Astrocyte (in vitro differentiated cells and primary cell): ENCODE data around the gene TERF2IP.

ENCODE experiments used
- EZH2 ChIP-seq: IDR thresholded peaks from 2 replicates; pipeline ENCODE4 v1.6.1; 2012; ENCODE audit warnings: mild to moderate bottlenecking, low read length, inconsistent platforms; ENCODE audit not compliant: insufficient read depth
- TF ChIP-seq, protein P1 (sequence below): IDR thresholded peaks from 2 replicates; pipeline ENCODE4 v1.5.1; 2011; ENCODE audit warnings: low read depth, mild to moderate bottlenecking, inconsistent platforms, low read length, moderate library complexity; ENCODE audit not compliant: insufficient read depth

DNA sequence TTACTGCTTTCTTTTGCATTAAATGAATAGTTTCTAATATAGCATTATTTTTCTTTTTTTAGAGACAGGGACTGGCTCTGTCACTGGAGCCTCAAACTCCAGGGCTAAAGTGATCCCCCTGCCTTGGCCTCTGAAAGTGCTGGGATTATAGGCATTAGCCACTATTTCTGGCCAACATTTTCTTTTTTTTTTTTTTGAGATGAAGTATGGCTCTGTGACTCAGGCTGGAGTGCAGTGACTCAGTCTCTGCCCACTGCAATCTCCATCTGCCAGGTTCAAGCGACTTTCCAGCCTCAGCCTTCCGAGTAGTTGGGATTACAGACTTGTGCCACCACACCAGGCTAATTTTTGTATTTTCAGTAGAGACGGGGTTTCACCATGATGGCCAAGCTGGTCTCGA lies 55.7 kb downstream of the TERF2IP start:
- TF ChIP-seq, protein P1, sequence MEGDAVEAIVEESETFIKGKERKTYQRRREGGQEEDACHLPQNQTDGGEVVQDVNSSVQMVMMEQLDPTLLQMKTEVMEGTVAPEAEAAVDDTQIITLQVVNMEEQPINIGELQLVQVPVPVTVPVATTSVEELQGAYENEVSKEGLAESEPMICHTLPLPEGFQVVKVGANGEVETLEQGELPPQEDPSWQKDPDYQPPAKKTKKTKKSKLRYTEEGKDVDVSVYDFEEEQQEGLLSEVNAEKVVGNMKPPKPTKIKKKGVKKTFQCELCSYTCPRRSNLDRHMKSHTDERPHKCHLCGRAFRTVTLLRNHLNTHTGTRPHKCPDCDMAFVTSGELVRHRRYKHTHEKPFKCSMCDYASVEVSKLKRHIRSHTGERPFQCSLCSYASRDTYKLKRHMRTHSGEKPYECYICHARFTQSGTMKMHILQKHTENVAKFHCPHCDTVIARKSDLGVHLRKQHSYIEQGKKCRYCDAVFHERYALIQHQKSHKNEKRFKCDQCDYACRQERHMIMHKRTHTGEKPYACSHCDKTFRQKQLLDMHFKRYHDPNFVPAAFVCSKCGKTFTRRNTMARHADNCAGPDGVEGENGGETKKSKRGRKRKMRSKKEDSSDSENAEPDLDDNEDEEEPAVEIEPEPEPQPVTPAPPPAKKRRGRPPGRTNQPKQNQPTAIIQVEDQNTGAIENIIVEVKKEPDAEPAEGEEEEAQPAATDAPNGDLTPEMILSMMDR, result no peak
- TF ChIP-seq EZH2, result no peak
